GM12872 (cell line): ENCODE results near the gene MPEG1.

Experiments used
- TF ChIP-seq, protein P1 (sequence below): IDR thresholded peaks from 3 replicates; pipeline ENCODE4 v1.5.1; 2011; ENCODE audit warnings: low read depth, mild to moderate bottlenecking, low read length, moderate library complexity; ENCODE audit not compliant: insufficient read depth

Gene MPEG1, protein sequence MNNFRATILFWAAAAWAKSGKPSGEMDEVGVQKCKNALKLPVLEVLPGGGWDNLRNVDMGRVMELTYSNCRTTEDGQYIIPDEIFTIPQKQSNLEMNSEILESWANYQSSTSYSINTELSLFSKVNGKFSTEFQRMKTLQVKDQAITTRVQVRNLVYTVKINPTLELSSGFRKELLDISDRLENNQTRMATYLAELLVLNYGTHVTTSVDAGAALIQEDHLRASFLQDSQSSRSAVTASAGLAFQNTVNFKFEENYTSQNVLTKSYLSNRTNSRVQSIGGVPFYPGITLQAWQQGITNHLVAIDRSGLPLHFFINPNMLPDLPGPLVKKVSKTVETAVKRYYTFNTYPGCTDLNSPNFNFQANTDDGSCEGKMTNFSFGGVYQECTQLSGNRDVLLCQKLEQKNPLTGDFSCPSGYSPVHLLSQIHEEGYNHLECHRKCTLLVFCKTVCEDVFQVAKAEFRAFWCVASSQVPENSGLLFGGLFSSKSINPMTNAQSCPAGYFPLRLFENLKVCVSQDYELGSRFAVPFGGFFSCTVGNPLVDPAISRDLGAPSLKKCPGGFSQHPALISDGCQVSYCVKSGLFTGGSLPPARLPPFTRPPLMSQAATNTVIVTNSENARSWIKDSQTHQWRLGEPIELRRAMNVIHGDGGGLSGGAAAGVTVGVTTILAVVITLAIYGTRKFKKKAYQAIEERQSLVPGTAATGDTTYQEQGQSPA

DNA sequence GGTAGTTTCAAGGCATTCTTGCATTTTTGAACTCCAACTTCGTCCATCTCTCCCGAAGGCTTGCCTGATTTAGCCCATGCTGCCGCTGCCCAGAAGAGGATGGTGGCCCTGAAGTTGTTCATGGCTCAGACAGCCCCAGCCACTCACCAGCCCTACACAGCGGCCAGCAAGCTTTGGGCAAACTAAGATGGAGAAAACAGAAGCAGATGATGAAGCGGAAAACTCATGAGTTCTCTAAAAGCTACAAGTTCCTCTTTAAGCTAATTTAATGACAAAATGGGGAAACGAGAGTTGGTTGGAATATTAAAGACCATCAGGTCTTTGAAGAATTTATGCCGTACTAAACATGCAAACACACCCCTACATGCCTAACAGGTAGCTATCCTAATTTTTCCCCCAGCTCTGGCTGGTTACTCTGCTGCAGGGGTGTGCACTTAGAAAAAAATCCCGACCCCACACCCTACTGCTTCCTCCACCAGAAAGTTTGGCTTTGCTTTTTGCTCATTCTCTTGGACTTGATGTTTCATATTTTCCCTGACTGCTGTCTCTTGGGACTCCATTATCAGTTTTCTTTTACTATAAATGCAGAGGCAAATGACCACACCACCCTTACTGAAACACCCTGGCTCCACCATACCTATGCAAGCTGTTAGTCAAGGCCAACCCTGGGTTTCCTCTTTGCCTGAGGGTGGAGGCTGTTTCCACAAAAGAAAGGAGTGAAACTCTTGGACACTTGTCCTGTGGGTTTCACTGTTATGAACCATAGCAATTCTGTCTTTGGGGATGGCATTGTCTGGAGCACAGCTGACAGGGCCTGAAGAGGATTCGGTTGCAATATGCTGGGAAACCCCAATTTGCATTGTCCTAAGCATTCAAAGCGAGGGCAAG lies at the start of gene MPEG1:
Gene MPEG1 (minus strand): TSS at position 184 of the 888 bp plus-strand sequence. CDS start 62 bp downstream, at position 122.
- TF ChIP-seq, protein P1, sequence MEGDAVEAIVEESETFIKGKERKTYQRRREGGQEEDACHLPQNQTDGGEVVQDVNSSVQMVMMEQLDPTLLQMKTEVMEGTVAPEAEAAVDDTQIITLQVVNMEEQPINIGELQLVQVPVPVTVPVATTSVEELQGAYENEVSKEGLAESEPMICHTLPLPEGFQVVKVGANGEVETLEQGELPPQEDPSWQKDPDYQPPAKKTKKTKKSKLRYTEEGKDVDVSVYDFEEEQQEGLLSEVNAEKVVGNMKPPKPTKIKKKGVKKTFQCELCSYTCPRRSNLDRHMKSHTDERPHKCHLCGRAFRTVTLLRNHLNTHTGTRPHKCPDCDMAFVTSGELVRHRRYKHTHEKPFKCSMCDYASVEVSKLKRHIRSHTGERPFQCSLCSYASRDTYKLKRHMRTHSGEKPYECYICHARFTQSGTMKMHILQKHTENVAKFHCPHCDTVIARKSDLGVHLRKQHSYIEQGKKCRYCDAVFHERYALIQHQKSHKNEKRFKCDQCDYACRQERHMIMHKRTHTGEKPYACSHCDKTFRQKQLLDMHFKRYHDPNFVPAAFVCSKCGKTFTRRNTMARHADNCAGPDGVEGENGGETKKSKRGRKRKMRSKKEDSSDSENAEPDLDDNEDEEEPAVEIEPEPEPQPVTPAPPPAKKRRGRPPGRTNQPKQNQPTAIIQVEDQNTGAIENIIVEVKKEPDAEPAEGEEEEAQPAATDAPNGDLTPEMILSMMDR: no peak

DNA sequence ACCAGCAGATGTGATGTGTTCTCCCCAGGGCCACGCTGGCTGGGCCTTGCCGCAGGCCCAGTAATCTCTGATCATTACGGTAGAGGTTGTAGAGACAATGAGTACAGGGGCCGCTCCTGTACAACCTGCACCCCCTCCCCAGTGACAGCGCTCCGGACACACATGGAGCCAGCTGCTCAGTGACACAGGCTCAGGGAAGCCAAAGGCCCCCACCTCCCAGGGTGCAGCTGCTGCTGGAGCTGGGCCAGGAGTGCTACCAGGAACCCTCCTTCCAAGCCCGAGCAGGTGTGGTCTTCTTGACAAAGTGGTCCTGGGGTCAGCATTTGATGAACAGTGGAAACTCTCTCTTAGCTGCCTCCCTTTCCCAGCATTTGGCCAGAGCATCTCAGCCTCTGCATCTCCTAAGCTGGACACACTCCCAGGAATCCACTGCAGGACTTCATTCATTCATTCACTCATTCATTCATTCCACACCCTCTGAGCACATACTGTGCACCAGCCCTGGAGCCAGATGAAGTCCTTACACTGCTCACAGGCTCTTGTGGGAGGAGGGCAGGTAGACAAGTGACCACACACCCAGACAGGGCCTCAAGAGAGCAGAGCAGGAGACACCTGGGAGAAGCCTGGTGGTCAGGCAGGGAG lies 49.6 kb upstream of the MPEG1 start:
- TF ChIP-seq, protein P1: no peak

DNA sequence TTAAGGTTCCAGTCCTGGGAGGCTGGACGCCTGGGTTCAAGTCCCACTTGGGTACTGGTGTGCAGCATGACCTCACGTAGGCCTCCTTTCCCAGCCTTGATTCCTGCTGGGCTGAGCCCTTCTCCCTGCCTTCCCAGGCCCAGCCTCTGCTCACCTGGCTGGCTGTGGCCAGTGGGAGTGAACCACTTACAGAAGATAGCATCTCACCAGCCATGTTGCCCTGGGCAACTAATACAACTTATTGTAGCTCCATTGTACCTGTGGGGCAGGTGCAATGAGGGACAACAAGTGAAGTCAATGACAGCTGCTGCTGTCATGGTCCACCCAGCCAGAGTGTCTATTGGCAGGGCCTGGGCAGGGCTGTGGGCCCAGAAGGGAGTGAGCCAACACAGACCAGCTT lies 48.4 kb upstream of the MPEG1 start:
- TF ChIP-seq, protein P1: no peak

DNA sequence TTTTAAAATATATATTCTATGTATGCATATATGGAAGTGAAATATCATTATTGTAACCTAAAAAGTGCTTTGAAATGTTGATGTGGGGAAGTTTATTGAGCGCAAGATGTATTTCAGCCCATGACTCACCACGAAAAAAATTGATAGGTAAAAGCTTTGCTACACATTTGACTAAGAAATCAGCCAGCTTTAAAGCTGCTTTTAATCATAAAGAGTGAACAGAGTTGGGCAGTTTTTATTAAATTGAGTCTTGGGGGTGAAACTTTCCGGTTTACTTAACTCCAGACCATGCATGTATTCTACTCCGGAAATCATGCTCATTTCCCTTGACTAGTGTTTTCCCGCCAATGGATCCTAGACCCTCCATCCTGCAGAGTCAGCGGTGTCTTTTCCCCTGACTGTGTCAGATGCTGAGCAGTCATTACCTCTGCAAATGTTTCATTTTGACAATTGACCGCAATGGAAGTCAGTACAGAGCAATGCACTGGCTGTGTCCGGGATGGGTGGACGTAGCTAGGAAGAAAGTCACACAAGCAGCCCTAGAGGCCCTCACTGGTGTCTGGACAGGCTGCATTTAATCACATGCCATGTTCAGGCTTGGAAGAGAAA lies 47.2 kb upstream of the MPEG1 start:
- TF ChIP-seq, protein P1: no peak

DNA sequence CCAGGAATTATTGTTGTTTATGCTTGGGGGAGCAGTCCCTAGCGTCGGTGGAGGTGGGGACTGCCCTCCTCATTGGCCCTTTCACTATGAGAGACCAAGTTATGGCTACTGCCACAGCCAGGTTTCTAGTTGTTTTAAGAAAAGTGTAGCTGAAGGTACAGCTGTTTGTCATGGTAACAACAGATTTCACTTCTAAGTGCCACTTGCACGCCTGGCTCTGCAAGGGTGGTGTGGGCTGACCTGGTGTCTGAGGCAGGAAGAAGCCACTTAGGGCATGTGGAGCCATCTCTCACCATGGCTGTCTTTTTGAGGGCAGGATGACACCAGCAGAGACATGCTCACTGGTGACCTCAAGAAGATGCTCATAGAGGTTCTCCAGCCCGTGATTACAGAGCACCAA lies 46.3 kb upstream of the MPEG1 start:
- TF ChIP-seq, protein P1: no peak

DNA sequence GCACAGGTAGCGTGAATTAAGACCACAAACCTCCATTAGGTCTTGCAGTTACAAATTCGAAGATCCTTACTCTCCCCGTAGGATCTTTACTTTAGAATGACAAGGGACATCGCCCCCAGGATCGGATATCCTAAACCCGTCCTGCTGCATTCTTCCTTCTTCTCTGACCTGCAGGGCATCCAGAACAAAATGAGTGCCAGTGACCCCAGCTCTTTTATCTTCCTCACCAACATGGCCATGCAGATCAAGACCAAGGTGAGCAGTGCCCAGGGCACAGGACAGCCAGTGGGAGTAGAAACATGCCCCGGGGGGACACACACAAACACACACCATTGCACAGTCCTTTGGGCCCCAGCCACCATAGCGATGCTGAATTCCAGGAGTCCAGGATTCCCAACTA lies 42.6 kb upstream of the MPEG1 start:
- TF ChIP-seq, protein P1: no peak
